NCI-H510A treated with DMSO at 0.1 percent for 48 hours (cell line): ENCODE data around the gene TYW1B.
A peak's percentile ranks its signal among the peaks of the same experiment; 100 is the strongest.
"Not testable (repeated sequence)": the region's sequence is repeated elsewhere in the genome, so short reads cannot be mapped to it uniquely, and the experiment has no call there.

Experiments used
- DNase-seq: peaks from one replicate; lab custom pipeline; 2025; lab: John Stamatoyannopoulos, UW

The TYW1B gene

DNA sequence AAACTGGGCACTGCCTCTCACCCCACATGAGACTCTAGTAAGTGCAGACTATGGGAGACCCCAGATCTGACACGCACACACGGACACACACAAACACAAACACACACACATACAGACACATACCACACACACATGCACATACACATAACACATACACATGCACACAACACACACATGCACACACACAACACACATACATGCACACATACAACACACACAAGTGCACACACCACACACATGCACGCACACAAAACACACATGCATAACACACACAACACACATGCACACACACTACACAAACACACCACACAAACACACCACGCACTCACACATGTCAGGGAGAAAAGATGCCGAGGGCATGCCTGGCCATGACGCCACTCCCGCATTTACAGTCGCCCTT, 205.5 kb downstream of the TYW1B start:
- no peak for DNase-seq

DNA sequence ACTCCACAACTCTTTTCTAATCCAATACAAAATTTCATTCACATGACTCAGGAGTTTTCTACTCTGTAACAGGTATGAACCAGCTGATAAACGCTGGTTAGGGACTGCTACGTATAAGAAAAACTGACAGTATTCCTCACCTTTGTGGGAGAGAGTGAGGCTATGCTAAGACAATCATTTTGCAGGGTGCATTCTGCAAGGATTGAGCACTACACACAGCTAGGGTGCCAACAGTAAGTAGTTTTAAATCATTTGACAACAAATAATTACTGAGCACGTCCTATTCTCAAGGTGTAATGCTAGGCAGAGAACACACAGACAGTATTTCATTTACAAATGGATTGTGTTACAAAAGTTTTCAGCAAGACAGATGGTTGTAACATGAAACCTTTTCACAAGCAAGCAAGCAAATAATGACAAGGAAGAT, 206.2 kb downstream of the TYW1B start:
- peak; percentile 3 for DNase-seq

GRCh38 chr7:72620923-72621322, 207.1 kb downstream of the TYW1B start:
- DNase-seq, result not testable (repeated sequence)

DNA sequence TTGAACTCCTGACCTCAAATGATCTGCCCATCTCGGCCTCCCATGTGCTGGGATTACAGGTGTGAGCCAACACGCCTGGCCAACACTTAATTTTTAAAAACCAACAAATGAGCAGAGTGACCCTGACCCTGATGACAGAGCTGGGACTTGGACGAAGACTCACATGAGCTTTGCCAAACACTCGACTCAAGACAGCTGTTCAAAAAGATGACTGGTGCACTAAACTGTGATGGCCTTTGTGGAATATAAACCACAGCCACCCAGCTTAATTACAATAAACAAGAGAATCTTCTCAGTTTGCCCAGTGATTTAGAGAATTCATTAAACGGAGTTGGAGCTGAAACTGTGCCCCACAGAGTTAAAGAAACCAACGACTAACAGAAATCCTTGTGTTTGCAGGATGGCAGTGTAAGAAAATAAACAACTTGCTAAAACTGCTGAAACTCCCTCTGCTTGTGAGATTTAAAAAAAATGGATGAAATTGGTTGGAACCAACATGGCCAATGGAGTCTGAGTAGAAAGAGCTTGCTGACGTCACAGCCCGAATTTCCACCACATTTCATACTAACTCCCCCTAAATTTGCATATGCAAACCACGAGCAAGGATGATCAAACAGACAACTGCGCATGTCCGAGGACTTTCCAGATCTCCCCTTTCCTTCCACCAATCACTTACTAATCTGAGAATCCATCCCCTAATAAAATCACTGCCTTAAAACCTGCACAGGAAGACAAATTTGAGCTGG, 209.4 kb downstream of the TYW1B start:
- DNase-seq, result not testable (repeated sequence)

- not testable (repeated sequence) for DNase-seq
These were observed 218.2 kb downstream of the TYW1B start for GRCh38 chr7:72609761-72610160.

GRCh38 chr7:72607988-72608387, 220.0 kb downstream of the TYW1B start:
- DNase-seq, result not testable (repeated sequence)

GRCh38 chr7:72605863-72606431, 222.1 kb downstream of the TYW1B start:
- not testable (repeated sequence) for DNase-seq

GRCh38 chr7:72604771-72605611, 223.0 kb downstream of the TYW1B start:
- DNase-seq, result not testable (repeated sequence)

DNA sequence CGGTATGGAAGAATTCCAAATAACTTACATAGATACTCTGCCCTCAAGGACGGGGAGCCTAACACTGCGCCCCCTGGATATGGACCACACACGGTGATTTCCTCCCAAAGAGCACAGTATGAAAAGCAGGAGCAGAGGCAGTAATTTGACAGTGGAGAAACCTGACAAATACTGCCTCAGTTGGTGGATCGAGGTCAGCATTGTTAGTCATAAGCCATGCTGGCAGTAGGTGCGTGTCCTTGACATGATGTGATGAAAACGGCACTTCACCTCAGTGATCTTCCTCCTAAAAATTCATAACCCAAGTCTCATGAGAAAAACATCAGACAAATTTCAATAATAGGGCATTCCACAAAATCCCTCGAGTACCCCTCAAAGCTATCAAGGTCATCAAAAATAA, 224.5 kb downstream of the TYW1B start:
- DNase-seq, result not testable (repeated sequence)

DNA sequence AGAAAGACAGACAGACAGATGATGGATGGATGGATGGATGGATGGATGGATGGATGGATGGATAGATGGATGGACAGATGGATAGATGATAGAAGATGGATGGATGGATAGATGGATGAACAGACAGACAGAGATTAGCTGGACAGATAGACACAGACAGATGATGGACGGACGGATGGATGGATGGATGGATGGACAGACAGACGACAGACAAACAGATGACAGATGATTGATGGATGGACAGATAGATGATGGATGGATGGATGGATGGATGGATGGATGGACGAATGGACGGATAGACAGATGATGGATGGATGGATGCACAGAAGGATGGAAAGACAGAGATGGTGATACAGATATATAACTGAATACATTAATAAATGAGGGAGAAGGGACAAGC, 224.9 kb downstream of the TYW1B start:
- DNase-seq, result no peak

DNA sequence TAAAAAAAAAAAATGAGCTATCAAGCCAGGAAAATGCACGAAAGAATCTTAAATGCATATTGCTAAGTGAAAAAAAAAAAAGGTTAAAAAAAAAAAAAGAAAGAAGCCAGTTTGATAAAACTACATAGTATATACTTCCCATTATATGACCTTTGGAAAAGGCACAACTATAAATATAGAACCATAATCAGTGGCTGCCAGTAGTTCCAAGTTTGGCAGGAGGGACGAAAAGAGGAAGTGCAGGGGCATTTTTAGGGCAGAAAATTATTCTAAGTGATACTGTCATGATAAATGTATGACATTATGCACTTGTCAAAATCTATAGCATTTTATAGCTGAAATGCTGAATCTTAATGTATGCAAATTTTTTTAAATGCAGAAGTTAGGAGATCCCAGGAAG, 226.3 kb downstream of the TYW1B start:
- DNase-seq, result not testable (repeated sequence)

- not testable (repeated sequence) for DNase-seq
These were observed 238.0 kb downstream of the TYW1B start for GRCh38 chr7:72590023-72590422.

DNA sequence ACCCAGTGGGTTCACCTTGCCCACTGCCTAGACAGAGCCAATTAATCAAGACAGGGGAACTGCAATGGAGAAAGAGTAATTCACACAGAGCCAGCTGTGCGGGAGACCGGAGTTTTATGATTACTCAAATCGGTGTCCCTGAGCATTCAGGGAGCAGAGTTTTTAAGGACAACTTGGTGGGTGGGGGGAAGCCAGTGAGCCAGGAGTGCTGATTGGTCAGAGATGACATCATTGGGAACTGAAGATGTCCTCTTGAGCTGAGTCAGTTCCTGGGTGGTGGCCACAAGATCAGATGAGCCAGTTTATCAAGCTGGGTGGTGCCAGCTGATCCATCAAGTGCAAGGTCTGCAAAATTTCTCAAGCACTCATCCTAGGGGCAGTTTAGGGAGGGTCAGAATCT, 240.7 kb downstream of the TYW1B start:
- DNase-seq, result not testable (repeated sequence)

DNA sequence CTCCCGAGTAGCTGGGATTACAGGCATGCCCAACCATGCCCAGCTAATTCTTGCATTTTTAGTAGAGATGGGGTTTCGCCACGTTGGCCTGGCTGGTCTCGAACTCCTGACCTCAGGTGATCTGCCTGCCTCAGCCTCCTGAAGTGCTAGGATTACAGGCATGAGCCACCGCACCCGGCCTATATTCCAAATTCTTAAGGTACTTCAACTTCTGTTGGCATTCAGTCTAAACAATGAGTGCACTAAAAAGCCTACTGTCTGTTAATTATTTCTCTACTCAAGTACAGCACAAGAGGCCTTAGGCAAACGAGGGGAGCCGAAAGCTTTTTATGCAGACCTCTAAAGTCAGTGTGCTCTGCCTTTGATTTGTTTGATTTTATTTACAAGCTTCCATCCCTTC, 243.4 kb downstream of the TYW1B start:
- DNase-seq, result not testable (repeated sequence)

- DNase-seq, result not testable (repeated sequence)
These were observed 244.2 kb downstream of the TYW1B start for GRCh38 chr7:72583620-72584361.

DNA sequence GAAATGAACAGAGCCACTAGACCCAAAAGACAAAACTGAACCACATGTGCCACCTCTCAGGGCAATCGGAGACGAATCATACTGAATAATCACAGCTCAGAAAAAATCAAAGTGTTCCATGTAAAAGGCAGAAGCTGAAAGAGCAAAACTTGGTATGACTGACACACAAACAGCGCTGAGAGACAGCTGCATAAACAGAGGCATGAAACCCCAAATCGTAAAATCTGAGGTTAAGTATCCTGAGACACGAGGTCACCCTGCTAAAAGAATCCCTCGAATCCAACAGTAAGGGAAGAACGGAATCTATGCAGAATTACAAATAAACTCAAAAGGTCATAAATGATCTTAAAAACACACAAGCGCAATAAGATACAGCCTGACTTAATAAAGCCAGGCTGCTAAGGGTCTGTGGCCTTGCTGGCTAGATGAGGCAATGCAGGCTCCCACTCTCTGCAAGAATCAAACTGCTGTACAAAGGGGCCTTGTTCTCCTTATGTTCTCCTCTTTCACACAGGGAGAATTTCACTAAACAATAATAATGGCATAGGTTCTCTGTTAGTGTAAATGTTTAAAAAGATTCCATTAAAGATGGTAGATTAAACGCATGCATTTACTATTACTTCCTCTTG, 247.7 kb downstream of the TYW1B start:
- DNase-seq, result not testable (repeated sequence)

DNA sequence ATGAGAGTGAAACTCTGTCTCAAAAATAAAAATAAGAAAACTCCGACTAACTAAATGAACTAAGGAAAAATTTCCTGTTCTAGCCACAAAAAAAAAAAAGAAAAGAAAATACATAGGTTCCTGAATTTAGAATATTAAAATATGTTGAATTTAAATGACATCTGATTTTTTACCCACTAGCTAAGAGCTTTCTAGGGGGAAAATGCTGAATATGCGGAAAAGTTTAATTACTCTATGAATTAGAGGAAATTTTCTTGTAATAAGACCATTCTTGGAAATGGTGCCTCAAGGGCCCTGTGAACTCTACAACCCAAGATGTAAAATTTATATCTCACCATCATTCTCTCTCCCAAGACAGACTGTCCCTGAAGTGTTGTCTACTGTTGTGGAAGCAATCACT, 250.9 kb downstream of the TYW1B start:
- DNase-seq, result no peak

GRCh38 chr7:72561988-72562387, 266.0 kb downstream of the TYW1B start:
- DNase-seq, result not testable (repeated sequence)

DNA sequence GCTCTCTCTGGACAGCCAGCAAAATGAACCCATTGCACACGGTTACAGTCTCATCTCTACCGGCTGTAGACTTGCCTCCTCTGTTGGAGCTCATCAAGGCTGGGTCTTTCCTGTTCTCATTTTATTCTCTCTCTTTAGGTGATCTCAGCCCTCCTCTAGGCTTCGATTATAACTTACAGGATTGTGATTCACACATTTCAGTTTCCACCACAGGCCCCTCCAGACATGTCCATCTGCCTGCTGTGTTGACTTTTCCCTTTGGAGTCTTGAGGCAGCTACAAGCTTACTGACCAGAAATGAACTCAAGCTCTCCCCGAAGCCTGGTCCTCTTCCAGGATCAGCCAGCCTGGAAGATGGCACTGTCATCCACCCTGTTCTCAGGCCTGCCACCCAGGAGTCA, 268.5 kb downstream of the TYW1B start:
- not testable (repeated sequence) for DNase-seq

DNA sequence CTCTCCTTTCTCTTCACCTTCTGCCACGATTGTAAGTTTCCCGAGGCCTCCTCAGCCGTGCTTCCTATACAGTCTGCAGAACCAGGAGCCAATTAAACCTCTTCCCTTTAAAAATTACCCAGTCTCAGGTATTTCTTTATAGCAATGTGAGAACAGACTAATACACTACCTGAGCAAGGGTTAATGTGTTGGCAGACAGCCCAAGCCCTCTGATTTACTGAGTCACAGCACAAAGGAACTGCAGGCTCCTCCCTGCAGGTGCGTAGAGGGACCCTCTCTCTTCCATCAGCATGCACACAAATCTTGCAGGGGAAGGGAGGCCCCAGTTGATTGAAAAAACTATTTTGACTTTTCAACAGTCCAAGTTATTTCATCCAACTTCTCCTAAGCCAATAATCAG, 271.3 kb downstream of the TYW1B start:
- DNase-seq, result not testable (repeated sequence)

- DNase-seq, result not testable (repeated sequence)
These were observed 272.8 kb downstream of the TYW1B start for GRCh38 chr7:72555238-72555637.
